Activated B cell treated with CpG ODN at 0.5 μM for 24 hours (primary cell): ENCODE data around the gene AGBL3. TPM values are rescaled to one million over a fixed set of nuclear protein-coding genes. Genes with fewer than 3 reads are reported as not detected.
"Not testable (repeated sequence)": the region's sequence is repeated elsewhere in the genome, so short reads cannot be mapped to it uniquely, and the experiment has no call there.

Experiments used
- ATAC-seq: fragments of 200-7000 bp; cut with Tn5 transposase; one replicate; pipeline ENCODE4 v1.10.0; 2021; ENCODE audit warnings: low read depth, mild to moderate bottlenecking, moderate library complexity
- CTCF ChIA-PET: fragments of 350-600 bp; sonication (Branson Sonifier 250); formaldehyde crosslinking; loops from one replicate; lab custom pipeline; 2021; ENCODE audit warnings: antibody characterized with exemption; lab: Charles Lee
- POLR2A ChIA-PET: fragments of 350-600 bp; sonication (Branson Sonifier 250); formaldehyde crosslinking; loops from one replicate; lab custom pipeline; 2021; ENCODE audit warnings: antibody characterized with exemption; lab: Charles Lee
- DNase-seq: peaks from one replicate; pipeline ENCODE4 v3.0.0; 2022
- H3K27ac Mint-ChIP-seq: one replicate; pipeline ENCODE4 v1.8.0; 2020; ENCODE audit warnings: mixed read lengths
- H3K27me3 Mint-ChIP-seq: one replicate; pipeline ENCODE4 v1.8.0; 2021; ENCODE audit warnings: mixed read lengths
- H3K36me3 Mint-ChIP-seq: one replicate; pipeline ENCODE4 v1.8.0; 2021; ENCODE audit warnings: low read depth, mixed read lengths
- H3K4me1 Mint-ChIP-seq: one replicate; pipeline ENCODE4 v1.8.0; 2021; ENCODE audit warnings: mixed read lengths
- H3K4me3 Mint-ChIP-seq: one replicate; pipeline ENCODE4 v1.8.0; 2020; ENCODE audit warnings: mild to moderate bottlenecking, mixed read lengths
- H3K9me3 Mint-ChIP-seq: one replicate; pipeline ENCODE4 v1.8.0; 2020; ENCODE audit warnings: mixed read lengths
- intact Hi-C: fragments of 100-400 bp; cut with micrococcal nuclease; formaldehyde crosslinking; loops from one replicate; pipeline ENCODE4 v1.15.1; 2024
- total RNA-seq: library from RNA; stranded (reverse); gene quantifications from 2 replicates; pipeline ENCODE4 v1.2.3, GENCODE V29; 2022
- TF ChIP-seq, protein P1 (sequence below): fragments of 200-600 bp; IDR thresholded peaks from one replicate; pipeline ENCODE4 v1.8.0; 2022; ENCODE audit warnings: antibody characterized with exemption, mild to moderate bottlenecking

The AGBL3 gene
- total RNA-seq, 1 donor from 2014 or later, result 9.6 TPM

- TF ChIP-seq, protein P1, sequence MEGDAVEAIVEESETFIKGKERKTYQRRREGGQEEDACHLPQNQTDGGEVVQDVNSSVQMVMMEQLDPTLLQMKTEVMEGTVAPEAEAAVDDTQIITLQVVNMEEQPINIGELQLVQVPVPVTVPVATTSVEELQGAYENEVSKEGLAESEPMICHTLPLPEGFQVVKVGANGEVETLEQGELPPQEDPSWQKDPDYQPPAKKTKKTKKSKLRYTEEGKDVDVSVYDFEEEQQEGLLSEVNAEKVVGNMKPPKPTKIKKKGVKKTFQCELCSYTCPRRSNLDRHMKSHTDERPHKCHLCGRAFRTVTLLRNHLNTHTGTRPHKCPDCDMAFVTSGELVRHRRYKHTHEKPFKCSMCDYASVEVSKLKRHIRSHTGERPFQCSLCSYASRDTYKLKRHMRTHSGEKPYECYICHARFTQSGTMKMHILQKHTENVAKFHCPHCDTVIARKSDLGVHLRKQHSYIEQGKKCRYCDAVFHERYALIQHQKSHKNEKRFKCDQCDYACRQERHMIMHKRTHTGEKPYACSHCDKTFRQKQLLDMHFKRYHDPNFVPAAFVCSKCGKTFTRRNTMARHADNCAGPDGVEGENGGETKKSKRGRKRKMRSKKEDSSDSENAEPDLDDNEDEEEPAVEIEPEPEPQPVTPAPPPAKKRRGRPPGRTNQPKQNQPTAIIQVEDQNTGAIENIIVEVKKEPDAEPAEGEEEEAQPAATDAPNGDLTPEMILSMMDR, result no peak
- Mint-ChIP-seq H3K27me3 (no peaks in the 10 kb centered on the region), H3K4me3 (peak overlapping the region; percentile 92), H3K9me3 (no peaks in the 10 kb centered on the region), H3K4me1 (peaks cover 60% of the 10 kb centered on the region), H3K27ac (peak overlapping the region; percentile 95), H3K36me3 (peaks cover 53% of the 10 kb centered on the region)
- ATAC-seq, result peak; percentile 12
- DNase-seq, result no peak
- intact Hi-C loops, result no loop called here
- POLR2A ChIA-PET, result interaction anchor here (0.7 to 6.0 kb wide), 12 partner anchors 10 to 737 kb away, joined by 3 to 125 read pairs (median 17); partner anchors contain the start of genes AGBL3, TMEM140 and WDR91
- CTCF ChIA-PET, result interaction anchor here (0.6 to 3.6 kb wide), 14 partner anchors 9 to 393 kb away, joined by 3 to 51 read pairs (median 5); partner anchors contain the start of genes AGBL3 and TMEM140
Measured at GRCh38 chr7:135169141-135169963, 183.0 kb downstream of the AGBL3 start.

DNA sequence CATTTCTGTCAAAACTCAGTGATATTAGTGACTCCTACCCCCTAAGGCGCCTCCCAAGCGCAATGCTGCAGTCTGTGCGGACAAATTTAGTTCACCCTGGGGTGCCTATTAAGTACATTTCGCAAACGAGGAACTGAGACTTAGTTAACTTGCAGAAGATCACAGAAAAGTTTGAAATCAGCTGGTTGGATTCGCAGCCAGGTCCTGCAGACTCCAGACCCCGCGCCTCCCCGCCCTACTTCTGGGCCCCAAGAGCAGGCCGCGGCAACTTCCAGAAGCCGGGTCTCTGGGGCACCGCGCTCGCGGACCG, 183.6 kb downstream of the AGBL3 start:
- Mint-ChIP-seq H3K4me3 (peak overlapping the region; percentile 92), H3K36me3 (peaks cover 48% of the 10 kb centered on the region), H3K9me3 (no peaks in the 10 kb centered on the region), H3K27me3 (no peaks in the 10 kb centered on the region), H3K4me1 (peaks cover 60% of the 10 kb centered on the region), H3K27ac (peak overlapping the region; percentile 95)
- TF ChIP-seq, protein P1, result no peak
- CTCF ChIA-PET, result interaction anchor here (0.6 to 3.6 kb wide), 14 partner anchors 10 to 737 kb away, joined by 3 to 51 read pairs (median 5); partner anchors contain the start of genes AGBL3 and TMEM140
- no peak for ATAC-seq
- intact Hi-C loops, result loop anchor here (1.0 to 10.0 kb wide), 12 partner anchors 9 to 537 kb away; partner anchors contain the start of genes BPGM, NUP205, STMP1 and TMEM140
- no peak for DNase-seq
- POLR2A ChIA-PET, result interaction anchor here (1.0 to 6.0 kb wide), 12 partner anchors 10 to 712 kb away, joined by 3 to 125 read pairs (median 17); partner anchors contain the start of genes AGBL3, TMEM140 and WDR91

DNA sequence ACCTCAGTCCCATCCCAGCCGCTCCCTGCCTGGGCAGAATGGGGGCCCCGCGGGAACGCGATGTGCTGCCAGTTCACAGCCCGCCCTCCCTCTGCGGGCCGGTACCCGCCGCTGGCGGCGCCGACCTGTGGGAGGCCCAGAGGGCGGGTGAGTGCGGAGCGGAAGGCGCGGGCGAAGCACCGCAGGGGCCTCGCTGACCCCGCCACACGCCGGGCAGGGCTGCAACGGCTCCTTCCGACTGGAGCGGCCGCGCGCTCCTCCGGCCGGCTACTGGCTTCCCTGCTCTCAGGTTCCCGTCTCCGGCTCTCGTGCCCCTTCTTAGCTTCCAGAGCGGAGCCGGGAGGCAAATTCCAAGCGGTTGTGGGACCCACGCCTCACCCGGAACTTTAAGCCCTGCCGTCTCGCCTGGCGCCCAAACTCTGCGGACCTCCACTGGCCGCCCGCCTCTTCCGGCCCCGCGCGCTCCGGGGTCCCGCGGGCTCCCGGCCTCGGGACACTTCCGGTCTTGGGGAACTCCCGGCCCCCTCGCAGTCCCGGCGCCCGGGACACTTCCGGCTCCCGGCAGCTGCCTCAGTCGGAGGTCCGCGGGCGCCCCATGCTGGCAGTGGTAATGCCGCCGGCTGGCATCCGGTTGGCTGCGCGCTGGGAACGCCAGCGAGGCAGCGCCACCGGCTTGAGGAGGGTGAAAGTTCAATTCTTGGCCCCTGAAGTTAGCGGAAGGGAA, 184.1 kb downstream of the AGBL3 start, which contains the start of gene CYREN:
Gene CYREN, minus strand, starts transcription at position 434 of the 724 bp plus-strand sequence. CDS start 1,785 bp downstream, outside the sequence.
- ChIA-PET POLR2A (interaction anchor here (0.6 to 6.0 kb wide), 19 partner anchors 9 to 712 kb away, joined by 3 to 125 read pairs (median 10); partner anchors contain the start of genes AGBL3, BPGM, STMP1 and TMEM140), CTCF (interaction anchor here (0.6 to 3.6 kb wide), 16 partner anchors 11 to 738 kb away, joined by 3 to 51 read pairs (median 5); partner anchors contain the start of genes AGBL3, BPGM and TMEM140)
- peaks cover 43% of the 10 kb centered on the region for H3K36me3 Mint-ChIP-seq
- H3K4me1 Mint-ChIP-seq, result peaks cover 59% of the 10 kb centered on the region
- DNase-seq (peak; percentile 85), ATAC-seq (peak; percentile 76)
- H3K27me3 Mint-ChIP-seq, result no peaks in the 10 kb centered on the region
- intact Hi-C loops, result loop anchor here (1.0 to 10.0 kb wide), 12 partner anchors 9 to 537 kb away; partner anchors contain the start of genes BPGM, NUP205, STMP1 and TMEM140
- TF ChIP-seq, protein P1, result no peak
- no peaks in the 10 kb centered on the region for H3K9me3 Mint-ChIP-seq
- peak within 1 kb of the TSS; percentile 92 for H3K4me3 Mint-ChIP-seq
- H3K27ac Mint-ChIP-seq, result peak within 1 kb of the TSS; percentile 95

DNA sequence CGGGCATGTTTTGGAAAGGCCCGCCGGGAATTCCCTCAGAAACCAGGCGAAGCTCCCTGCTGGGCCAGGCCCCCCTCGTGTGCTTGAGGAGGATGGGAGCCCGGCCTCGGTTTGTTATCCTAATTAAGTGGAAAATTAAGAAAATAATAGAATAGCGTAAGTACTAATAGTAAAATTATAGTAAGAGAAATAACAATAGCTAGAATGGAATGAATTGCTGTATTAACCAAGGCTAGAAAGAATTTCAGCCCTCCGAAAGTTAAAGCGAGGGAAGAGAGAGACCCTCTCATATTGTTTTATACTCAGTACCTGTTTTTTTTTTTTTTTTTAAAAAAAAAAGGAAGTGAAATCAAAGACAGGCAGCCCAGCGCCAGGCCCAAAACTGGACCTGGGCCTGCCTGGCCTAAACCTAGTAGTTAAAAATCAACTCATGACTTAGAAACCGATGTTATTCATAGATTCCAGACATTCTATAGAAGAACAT, 184.7 kb downstream of the AGBL3 start:
- peak; percentile 25 for ATAC-seq
- Mint-ChIP-seq H3K36me3 (peaks cover 37% of the 10 kb centered on the region), H3K4me1 (peaks cover 54% of the 10 kb centered on the region), H3K27ac (peak overlapping the region; percentile 95), H3K4me3 (peak overlapping the region; percentile 92)
- ChIA-PET POLR2A (interaction anchor here (0.6 to 6.0 kb wide), 19 partner anchors 9 to 737 kb away, joined by 3 to 125 read pairs (median 10); partner anchors contain the start of genes AGBL3, BPGM, STMP1 and TMEM140), CTCF (interaction anchor here (0.6 to 3.6 kb wide), 17 partner anchors 10 to 738 kb away, joined by 3 to 51 read pairs (median 4); partner anchors contain the start of genes AGBL3, BPGM and TMEM140)
- not testable (repeated sequence) for DNase-seq, H3K9me3 Mint-ChIP-seq, H3K27me3 Mint-ChIP-seq
- intact Hi-C loops, result loop anchor here (1.0 to 10.0 kb wide), 13 partner anchors 10 to 538 kb away; partner anchors contain the start of genes BPGM, NUP205, STMP1 and TMEM140

- intact Hi-C loops, result loop anchor here (1.0 to 10.0 kb wide), 5 partner anchors 17 to 493 kb away; partner anchors contain the start of genes NUP205 and STMP1
- H3K4me3 Mint-ChIP-seq, result peak overlapping the region; percentile 92
- DNase-seq, ATAC-seq, H3K27me3 Mint-ChIP-seq, H3K9me3 Mint-ChIP-seq: not testable (repeated sequence)
- ChIA-PET POLR2A (interaction anchor here (1.2 to 6.0 kb wide), 13 partner anchors 8 to 738 kb away, joined by 3 to 125 read pairs (median 18); partner anchors contain the start of genes AGBL3, BPGM, STMP1 and TMEM140), CTCF (interaction anchor here (0.7 to 3.6 kb wide), 16 partner anchors 9 to 739 kb away, joined by 3 to 51 read pairs (median 4); partner anchors contain the start of genes AGBL3, BPGM and TMEM140)
- H3K36me3 Mint-ChIP-seq, result peaks cover 36% of the 10 kb centered on the region
- H3K27ac Mint-ChIP-seq, result peak overlapping the region; percentile 95
- peaks cover 48% of the 10 kb centered on the region for H3K4me1 Mint-ChIP-seq
Measured at GRCh38 chr7:135171581-135172291, 185.4 kb downstream of the AGBL3 start.

GRCh38 chr7:135173916-135174315, 187.6 kb downstream of the AGBL3 start:
- CTCF ChIA-PET, H3K27ac Mint-ChIP-seq, ATAC-seq, H3K4me3 Mint-ChIP-seq, H3K27me3 Mint-ChIP-seq, H3K9me3 Mint-ChIP-seq, DNase-seq: not testable (repeated sequence)
- intact Hi-C loops, result loop anchor here (5.0 to 10.0 kb wide), 3 partner anchors 98 to 491 kb away; partner anchors contain the start of genes NUP205 and STMP1
- H3K36me3 Mint-ChIP-seq, result peaks cover 20% of the 10 kb centered on the region
- POLR2A ChIA-PET, result interaction anchor here (0.9 to 1.0 kb wide), 2 partner anchors 14 to 187 kb away, joined by 3 read pairs; no protein-coding TSS in a partner anchor
- H3K4me1 Mint-ChIP-seq, result peaks cover 27% of the 10 kb centered on the region
